Natural killer cell (primary cell): ENCODE measurements around the gene ADAMTS7. TPM values are rescaled to one million over a fixed set of nuclear protein-coding genes. Genes with fewer than 3 reads are reported as not detected.
A peak's percentile ranks its signal among the peaks of the same experiment; 100 is the strongest.
"Not testable (repeated sequence)": the region's sequence is repeated elsewhere in the genome, so short reads cannot be mapped to it uniquely, and the experiment has no call there.

Source experiments
- ATAC-seq, 3 donors: fragments of 150-1000 bp in 2 of 3; fragments of 200-7000 bp in 1 of 3; cut with Tn5 transposase; 1 replicate in 1 of 3; 2 replicates in 2 of 3; pipeline ENCODE4 v1.10.0; 2021; ENCODE audit warnings: mild to moderate bottlenecking in 2 of 3, moderate library complexity in 2 of 3
- DNase-seq, 2 donors: peaks; one replicate each; pipeline versions ENCODE4 v3.0.0 to v3.0.0-alpha.2; 2013 to 2021; ENCODE audit warnings: mixed read lengths in 1 of 2
- H3K27ac ChIP-seq: one replicate; pipeline ENCODE4 v1.5.1; 2013; ENCODE audit warnings: mild to moderate bottlenecking, low read length
- H3K27me3 ChIP-seq: one replicate; pipeline ENCODE4 v1.6.1; 2013; ENCODE audit warnings: low read length; ENCODE audit not compliant: control insufficient read depth, insufficient read depth
- H3K36me3 ChIP-seq: one replicate; pipeline ENCODE4 v1.6.1; 2013; ENCODE audit warnings: low read length; ENCODE audit not compliant: control insufficient read depth, insufficient read depth
- H3K4me1 ChIP-seq: one replicate; pipeline ENCODE4 v1.6.1; 2013; ENCODE audit warnings: low read length; ENCODE audit not compliant: control insufficient read depth, insufficient read depth
- H3K4me3 ChIP-seq: one replicate; pipeline ENCODE4 v1.5.1; 2013; ENCODE audit warnings: low read length
- H3K9me3 ChIP-seq: one replicate; pipeline ENCODE4 v1.6.1; 2013; ENCODE audit warnings: low read length; ENCODE audit not compliant: control insufficient read depth, insufficient read depth
- H3K27ac Mint-ChIP-seq, 2 donors: one replicate each; pipeline ENCODE4 v1.8.0; 2022; ENCODE audit warnings: mild to moderate bottlenecking in 2 of 2, mixed read lengths in 2 of 2, moderate library complexity in 1 of 2
- H3K27me3 Mint-ChIP-seq, 2 donors: one replicate each; pipeline ENCODE4 v1.8.0; 2022; ENCODE audit warnings: low read depth in 2 of 2, mixed read lengths in 2 of 2
- H3K36me3 Mint-ChIP-seq: one replicate; pipeline ENCODE4 v1.8.0; 2022; ENCODE audit warnings: mixed read lengths
- H3K4me1 Mint-ChIP-seq, 2 donors: one replicate each; pipeline ENCODE4 v1.8.0; 2022; ENCODE audit warnings: mixed read lengths in 2 of 2
- H3K4me3 Mint-ChIP-seq: one replicate; pipeline ENCODE4 v1.8.0; 2022; ENCODE audit warnings: mild to moderate bottlenecking, moderate library complexity, mixed read lengths
- H3K9me3 Mint-ChIP-seq, 2 donors: one replicate each; pipeline ENCODE4 v1.8.0; 2022; ENCODE audit warnings: mixed read lengths in 2 of 2
- CTCF ChIP-seq: fragments of 200-600 bp; IDR thresholded peaks from one replicate; pipeline ENCODE4 v1.8.0; 2022; ENCODE audit warnings: antibody characterized with exemption
- WGBS: methylation state at CpG from one replicate; pipeline ENCODE4 v1.1.7; 2013; ENCODE audit warnings: missing lambda C conversion rate; ENCODE audit not compliant: insufficient coverage; 5-methylcytosine and 5-hydroxymethylcytosine counted together
- intact Hi-C: fragments of 100-400 bp; cut with micrococcal nuclease; formaldehyde crosslinking; loops from one replicate; pipeline ENCODE4 v1.14.2; 2022
- total RNA-seq, 4 donors: library from RNA; stranded (reverse); fragments of 120-200 nt in 1 of 4; gene quantifications; one replicate each; pipeline versions ENCODE4 v1.2.3 to v1.2.4, GENCODE V29; 2013 to 2022

The ADAMTS7 gene
- total RNA-seq, 3 donors from 2014 or later (not counting 1 experiment from before 2014, with no cell fraction given): 0.10 to 0.16 TPM; not detected in 1

DNA sequence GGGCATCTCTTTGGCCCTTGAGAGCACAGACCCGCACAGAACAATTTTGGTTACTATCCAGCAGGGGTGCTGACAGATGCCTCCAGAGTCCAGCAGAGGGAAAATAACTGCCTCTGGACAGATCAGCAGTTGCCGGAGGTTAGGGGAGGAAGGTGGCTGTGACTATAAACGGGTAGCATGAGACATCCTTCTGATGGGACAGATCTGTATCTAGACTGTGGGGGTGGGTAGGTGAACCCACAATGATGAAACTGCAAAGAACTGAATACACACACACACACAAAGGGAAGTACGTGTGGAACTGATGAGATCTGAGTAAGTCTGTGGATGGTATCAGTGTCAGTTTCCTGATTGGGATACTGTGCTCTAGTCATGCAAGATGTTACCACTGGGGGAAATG lies 21.2 kb downstream of the ADAMTS7 start:
- H3K9me3 Mint-ChIP-seq: no peaks in the 10 kb centered on the region
- peaks cover 2 to 3% of the 10 kb centered on the region in 2 donors for H3K27me3 Mint-ChIP-seq
- ATAC-seq: peak in 2 of 3 donors; percentile 15 to 89
- H3K27ac Mint-ChIP-seq: no peak overlapping the region
- TF ChIP-seq CTCF: no peak
- Histone ChIP-seq H3K36me3 (no peaks in the 10 kb centered on the region), H3K9me3 (no peaks in the 10 kb centered on the region), H3K27ac (no peak overlapping the region), H3K27me3 (no peaks in the 10 kb centered on the region), H3K4me3 (no peak overlapping the region), H3K4me1 (no peaks in the 10 kb centered on the region)
- H3K36me3 Mint-ChIP-seq: peaks cover under 1% of the 10 kb centered on the region
- no peak for DNase-seq
- 75% methylated on average over 2 of the region's 4 CpGs for WGBS
- H3K4me1 Mint-ChIP-seq: no peaks in the 10 kb centered on the region
- H3K4me3 Mint-ChIP-seq: no peak overlapping the region
- intact Hi-C loops: no loop called here

GRCh38 chr15:78789615-78790014 lies 21.6 kb downstream of the ADAMTS7 start:
- Histone ChIP-seq H3K27ac (no peak overlapping the region), H3K4me3 (no peak overlapping the region), H3K36me3 (no peaks in the 10 kb centered on the region), H3K9me3 (no peaks in the 10 kb centered on the region), H3K4me1 (no peaks in the 10 kb centered on the region), H3K27me3 (no peaks in the 10 kb centered on the region)
- intact Hi-C loops: no loop called here
- H3K36me3 Mint-ChIP-seq: peaks cover 5% of the 10 kb centered on the region
- H3K4me3 Mint-ChIP-seq: no peak overlapping the region
- no peak for TF ChIP-seq CTCF
- H3K4me1 Mint-ChIP-seq: no peaks in the 10 kb centered on the region
- H3K27me3 Mint-ChIP-seq: peaks cover 6 to 7% of the 10 kb centered on the region in 2 donors
- DNase-seq (no peak), ATAC-seq (no peak)
- no peaks in the 10 kb centered on the region for H3K9me3 Mint-ChIP-seq
- no peak overlapping the region for H3K27ac Mint-ChIP-seq
- WGBS: 92% methylated on average over 17 of the region's 17 CpGs

DNA sequence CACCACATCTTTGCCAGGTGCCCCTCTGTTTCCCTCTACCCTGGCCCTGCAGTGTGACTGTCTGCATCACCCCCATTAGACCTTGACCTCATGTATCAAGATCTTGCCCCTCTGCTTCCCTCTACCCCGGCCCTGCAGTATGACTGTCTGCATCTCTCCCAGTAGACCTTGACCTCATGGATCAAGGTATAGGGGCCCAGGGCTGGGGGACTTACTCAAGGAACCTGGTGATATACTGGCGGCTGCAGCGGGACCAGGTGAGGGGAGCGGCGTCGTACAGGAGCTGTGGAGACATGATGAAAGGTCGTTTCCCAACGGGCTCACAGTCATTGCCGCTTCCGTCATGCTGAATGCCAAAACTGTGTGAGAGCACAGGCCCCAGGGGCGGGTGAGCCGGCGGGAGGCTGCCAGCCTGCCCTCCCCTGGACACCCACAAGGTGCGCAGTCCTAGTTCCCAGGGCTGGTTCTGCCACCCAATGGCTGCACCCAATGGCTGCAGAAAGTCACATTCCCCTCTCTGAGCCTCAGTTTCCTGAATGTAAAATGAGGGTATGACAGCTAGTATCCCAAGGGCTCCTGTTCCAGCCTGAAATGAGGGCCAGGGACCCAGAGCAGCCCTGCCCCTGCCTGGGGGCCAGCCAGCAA lies 23.1 kb downstream of the ADAMTS7 start:
- DNase-seq (no peak), ATAC-seq (no peak)
- no peak for TF ChIP-seq CTCF
- Histone ChIP-seq H3K27me3 (no peaks in the 10 kb centered on the region), H3K36me3 (no peaks in the 10 kb centered on the region), H3K4me3 (no peak overlapping the region), H3K27ac (no peak overlapping the region), H3K4me1 (no peaks in the 10 kb centered on the region), H3K9me3 (no peaks in the 10 kb centered on the region)
- WGBS: 93% methylated on average over 14 of the region's 14 CpGs
- Mint-ChIP-seq H3K9me3 (no peaks in the 10 kb centered on the region), H3K27ac (no peak overlapping the region), H3K36me3 (peaks cover 8% of the 10 kb centered on the region), H3K4me3 (no peak overlapping the region), H3K4me1 (no peaks in the 10 kb centered on the region), H3K27me3 (peaks cover 6 to 14% of the 10 kb centered on the region in 2 donors)
- intact Hi-C loops: no loop called here

GRCh38 chr15:78782402-78782801 lies 28.9 kb downstream of the ADAMTS7 start:
- DNase-seq, intact Hi-C loops, H3K9me3 ChIP-seq, H3K4me3 Mint-ChIP-seq, H3K27me3 ChIP-seq, H3K36me3 ChIP-seq, H3K36me3 Mint-ChIP-seq, H3K4me1 Mint-ChIP-seq, ATAC-seq, H3K4me3 ChIP-seq, H3K9me3 Mint-ChIP-seq, H3K4me1 ChIP-seq, H3K27ac Mint-ChIP-seq, H3K27ac ChIP-seq: not testable (repeated sequence)
- peaks cover 7 to 14% of the 10 kb centered on the region in 2 donors for H3K27me3 Mint-ChIP-seq
- WGBS: no CpG with 5 or more reads among the region's 2 CpGs

GRCh38 chr15:78781381-78781780 lies 29.9 kb downstream of the ADAMTS7 start:
- H3K27ac Mint-ChIP-seq, H3K27me3 ChIP-seq, H3K36me3 Mint-ChIP-seq, H3K4me3 Mint-ChIP-seq, intact Hi-C loops, DNase-seq, H3K36me3 ChIP-seq, H3K9me3 ChIP-seq, H3K4me1 ChIP-seq, H3K4me3 ChIP-seq, ATAC-seq, H3K9me3 Mint-ChIP-seq, H3K27ac ChIP-seq, H3K4me1 Mint-ChIP-seq: not testable (repeated sequence)
- peaks cover 7 to 14% of the 10 kb centered on the region in 2 donors for H3K27me3 Mint-ChIP-seq
- 82% methylated on average over 4 of the region's 4 CpGs for WGBS

DNA sequence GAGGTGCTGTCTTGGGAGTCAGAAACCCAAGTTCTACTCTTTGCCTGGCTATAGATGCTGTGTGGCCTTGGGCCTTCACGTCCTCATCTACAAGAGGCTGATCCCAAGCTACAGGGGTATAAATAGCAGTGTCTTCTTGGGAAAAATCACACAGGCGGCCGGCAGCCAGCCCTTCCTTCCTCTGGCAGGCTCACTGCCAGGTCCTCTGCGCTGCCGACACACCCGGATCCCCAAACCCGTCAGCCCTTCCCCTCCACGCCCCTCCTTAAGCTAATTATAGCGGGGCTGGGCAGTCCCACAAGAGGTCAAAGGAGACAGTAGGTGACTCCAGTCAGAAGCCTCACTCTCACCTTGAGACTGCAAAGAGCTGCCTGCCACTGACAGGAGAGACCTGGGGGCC lies 31.3 kb downstream of the ADAMTS7 start:
- H3K36me3 ChIP-seq, H3K4me1 Mint-ChIP-seq, DNase-seq, intact Hi-C loops, H3K36me3 Mint-ChIP-seq, H3K4me1 ChIP-seq, H3K4me3 ChIP-seq, H3K27ac ChIP-seq, H3K9me3 ChIP-seq, ATAC-seq, H3K9me3 Mint-ChIP-seq, H3K4me3 Mint-ChIP-seq, H3K27me3 ChIP-seq, H3K27ac Mint-ChIP-seq: not testable (repeated sequence)
- H3K27me3 Mint-ChIP-seq: peaks cover 7 to 11% of the 10 kb centered on the region in 2 donors
- no CpG with 5 or more reads among the region's 9 CpGs for WGBS
